A172 (cell line): ENCODE measurements around the gene VAMP4. TPM values are rescaled to one million over a fixed set of nuclear protein-coding genes. Genes with fewer than 3 reads are reported as not detected.
"Not testable (repeated sequence)": the region's sequence is repeated elsewhere in the genome, so short reads cannot be mapped to it uniquely, and the experiment has no call there.

ENCODE experiments used
- DNase-seq: peaks from one replicate; pipeline ENCODE4 v3.0.0-alpha.2; 2015; ENCODE audit warnings: low spot score
- total RNA-seq: library from RNA; depleted of rRNA; stranded (reverse); fragments of >200 nt; shearing (Covaris generic); gene quantifications from 2 replicates; pipeline ENCODE4 v1.2.3, GENCODE V29; 2014

Gene VAMP4
- total RNA-seq, 1 experiment from 2014 or later: 12.1 TPM

GRCh38 chr1:171699531-171699930 lies 42.3 kb downstream of the VAMP4 start:
- no peak for DNase-seq

DNA sequence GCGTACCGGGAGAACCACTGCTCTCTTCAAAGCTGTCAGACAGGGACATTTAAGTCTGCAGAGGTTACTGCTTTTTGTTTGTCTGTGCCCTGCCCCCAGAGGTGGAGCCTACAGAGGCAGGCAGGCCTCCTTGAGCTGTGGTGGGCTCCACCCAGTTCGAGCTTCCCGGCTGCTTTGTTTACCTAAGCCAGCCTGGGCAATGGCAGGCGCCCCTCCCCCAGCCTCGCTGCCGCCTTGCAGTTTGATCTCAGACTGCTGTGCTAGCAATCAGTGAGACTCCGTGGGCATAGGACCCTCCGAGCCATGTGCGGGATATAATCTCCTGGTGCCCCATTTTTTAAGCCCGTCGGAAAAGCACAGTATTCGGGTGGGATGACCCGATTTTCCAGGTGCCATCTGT lies 46.1 kb downstream of the VAMP4 start:
- DNase-seq: not testable (repeated sequence)

DNA sequence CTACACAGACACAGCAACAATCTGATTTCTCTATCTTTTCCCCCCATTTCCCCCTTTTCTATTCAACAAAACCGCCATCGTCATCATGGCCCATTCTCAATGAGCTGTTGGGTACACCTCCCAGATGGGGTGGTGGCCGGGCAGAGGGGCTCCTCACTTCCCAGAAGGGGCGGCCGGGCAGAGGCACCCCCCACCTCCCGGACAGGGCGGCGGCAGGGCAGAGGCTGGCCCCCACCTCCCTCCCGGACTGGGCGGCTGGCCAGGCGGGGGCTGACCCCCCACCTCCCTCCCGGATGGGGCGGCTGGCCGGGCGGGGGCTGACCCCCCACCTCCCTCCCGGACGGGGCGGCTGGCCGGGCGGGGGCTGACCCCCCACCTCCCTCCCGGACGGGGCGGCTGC lies 48.3 kb downstream of the VAMP4 start:
- not testable (repeated sequence) for DNase-seq

DNA sequence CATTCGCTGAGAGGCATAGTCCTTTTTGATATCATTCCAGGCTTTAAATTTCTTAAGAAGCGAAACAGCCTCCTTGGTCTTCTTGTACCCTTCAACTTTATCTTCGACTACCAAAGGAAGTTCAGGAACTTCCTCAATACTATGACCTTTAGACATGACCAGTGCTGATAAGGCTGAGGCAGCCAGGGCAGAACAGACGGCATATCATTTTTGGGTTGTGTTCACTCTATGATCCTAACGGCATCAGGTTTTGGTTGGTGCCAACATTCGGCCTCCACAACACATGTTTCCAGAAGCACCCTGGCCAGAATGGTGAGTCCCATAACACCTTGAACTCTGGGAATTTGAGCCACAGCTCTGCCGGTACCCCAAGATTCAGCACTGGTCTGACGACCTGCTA lies 58.0 kb downstream of the VAMP4 start:
- DNase-seq: no peak

GRCh38 chr1:171680339-171680738 lies 61.5 kb downstream of the VAMP4 start:
- DNase-seq: no peak

- no peak for DNase-seq
Observed at GRCh38 chr1:171676823-171677222, 65.0 kb downstream of the VAMP4 start.

DNA sequence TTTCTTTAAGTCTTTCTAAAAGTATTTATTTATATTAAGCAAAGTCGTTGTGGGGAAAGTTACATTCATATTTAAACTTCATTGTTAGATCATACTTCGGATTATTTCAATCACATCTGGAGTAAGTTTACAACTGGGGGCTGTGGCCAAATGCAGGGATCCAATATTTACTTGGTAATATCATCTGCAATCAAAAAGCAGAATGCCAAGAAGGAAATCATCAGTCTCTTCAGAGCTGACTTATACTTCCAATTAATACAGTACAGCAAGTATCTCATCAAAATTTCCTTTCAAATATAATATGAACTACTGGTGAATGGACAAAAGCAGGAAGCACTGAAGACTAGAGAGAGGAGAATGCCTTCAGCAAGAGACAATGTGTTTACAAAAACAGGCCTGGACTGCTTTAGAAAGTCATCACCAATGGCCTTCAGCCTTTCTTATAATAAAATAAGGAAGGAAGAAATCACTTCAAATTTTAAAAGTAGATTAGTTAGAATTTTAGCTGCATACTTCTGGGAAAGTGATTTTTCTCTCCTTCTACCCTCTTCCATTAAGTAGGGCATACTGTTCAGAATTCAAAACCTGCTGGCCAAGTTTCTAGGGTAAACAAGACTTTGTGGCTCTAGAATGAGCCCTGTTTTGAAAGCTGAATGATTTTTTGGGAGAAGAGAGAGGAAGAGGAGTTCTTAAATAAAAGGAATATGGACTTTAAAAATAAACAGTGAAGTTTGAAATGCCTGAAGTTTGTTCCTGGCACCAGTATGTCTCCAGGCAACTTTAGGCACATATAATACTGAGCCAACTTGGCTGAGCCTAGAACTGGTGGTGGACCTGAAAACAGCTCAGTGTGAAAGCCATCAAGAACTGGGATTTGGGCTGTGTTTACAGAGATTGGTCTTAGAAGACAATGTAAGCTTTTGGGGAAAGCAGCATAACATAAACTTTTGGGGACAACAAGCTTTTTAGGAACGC lies 67.1 kb downstream of the VAMP4 start:
- DNase-seq: no peak

DNA sequence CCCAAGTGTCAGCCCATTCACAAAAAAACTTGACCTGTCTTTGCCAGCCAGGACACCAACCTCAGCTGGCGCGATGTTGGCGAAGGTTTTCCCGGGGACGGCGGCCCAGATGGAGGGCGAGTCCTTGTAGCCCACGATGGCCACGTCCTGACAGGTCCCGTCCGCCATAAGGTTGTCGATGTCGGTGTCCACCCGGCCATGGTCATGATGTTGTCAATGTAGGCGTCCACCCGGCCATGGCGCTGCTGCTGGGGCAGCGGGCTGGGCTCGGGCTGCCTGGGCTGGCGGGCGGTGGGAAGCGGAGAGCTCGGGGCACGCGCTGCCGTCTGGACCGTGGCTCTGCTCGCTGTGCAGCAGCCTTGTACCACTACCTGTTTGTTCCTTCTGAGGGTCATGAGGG lies 71.1 kb downstream of the VAMP4 start:
- DNase-seq: no peak

DNA sequence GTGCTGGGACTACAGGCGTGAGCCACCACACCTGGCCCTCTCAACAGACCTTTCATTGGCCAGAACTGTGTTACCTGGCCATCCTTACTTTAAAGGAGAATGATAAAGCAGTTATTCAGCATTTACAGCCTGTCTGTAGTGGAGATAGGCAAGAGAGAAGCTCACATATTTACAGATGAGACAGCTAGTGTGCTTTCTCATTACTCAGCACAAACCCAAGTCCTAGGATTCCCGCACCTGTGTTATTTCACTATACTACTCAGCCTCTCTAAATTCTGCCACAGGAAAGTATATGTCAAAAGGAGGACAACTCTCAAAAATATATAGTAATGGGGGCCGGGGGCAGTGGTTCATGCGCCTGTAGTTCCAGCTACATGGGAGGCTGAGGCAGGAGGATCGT lies 73.5 kb downstream of the VAMP4 start:
- DNase-seq: no peak

DNA sequence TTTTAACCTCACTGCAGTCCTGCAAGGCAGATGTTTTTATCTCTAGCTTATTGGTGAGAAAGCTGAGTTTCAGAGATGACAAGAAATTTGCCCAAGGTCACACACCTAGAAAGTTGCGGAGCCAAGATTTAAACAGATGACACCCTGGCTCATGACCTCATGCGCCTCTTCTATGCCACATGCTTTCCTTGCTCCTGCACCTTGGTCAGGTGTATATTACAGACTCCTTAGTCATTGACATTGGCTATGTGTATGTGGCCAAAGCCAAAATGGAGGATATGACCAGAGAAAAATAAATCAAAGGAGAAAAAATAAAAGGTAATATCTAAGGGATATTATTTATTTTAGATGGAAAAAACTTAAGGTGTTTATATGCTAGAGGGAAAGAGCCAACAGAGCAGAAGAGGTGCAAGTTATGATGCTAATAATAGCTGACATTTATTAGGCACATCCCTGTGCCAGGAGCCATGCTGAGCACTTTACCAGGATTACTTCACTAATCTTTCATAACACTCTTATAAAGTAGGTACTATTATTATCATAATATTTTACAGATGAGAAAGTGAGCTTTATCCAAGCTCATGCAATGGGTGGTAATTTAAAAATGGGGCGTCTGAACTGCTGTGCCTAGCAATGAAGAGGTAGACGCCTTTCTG lies 75.6 kb downstream of the VAMP4 start:
- no peak for DNase-seq

GRCh38 chr1:171664976-171665375 lies 76.9 kb downstream of the VAMP4 start:
- DNase-seq: no peak

GRCh38 chr1:171663854-171664575 lies 77.8 kb downstream of the VAMP4 start:
- DNase-seq: no peak

DNA sequence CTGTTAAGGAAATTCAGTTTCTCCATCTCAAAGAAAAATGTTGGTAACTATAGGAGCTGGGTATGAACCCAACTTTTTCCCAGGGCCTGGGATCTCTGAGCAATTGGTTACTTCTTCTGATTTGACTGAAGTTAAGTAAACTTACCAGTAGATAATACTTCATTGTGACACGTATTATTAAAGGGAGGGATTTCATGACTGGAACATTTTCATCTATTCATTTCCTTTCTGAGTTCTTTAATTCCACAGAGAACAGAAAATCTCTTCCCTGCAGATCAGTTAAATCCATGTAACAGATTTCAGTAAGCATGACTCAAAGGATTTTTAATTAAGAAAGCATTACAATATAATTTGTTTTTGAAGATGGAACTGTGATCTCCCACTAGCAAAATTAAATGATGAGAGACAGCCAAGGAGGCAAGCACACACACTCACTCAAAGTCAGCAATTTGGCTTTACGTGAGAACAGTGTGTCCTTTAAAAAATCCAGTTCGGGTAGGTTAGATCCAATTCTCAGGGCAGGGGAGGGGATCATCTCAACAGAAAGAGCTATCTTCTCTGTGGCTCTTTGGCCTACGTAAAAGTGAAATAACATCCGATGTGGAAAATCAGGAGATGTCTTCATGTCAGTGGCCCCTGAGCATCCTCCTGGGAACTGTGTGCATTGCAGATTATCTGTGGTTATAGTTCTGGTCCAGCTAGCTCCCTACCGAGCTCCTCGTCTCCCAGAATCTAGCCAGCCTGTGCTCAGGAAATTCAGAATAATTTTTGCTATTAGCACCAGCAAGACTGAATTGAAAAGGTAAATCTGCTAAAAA lies 78.6 kb downstream of the VAMP4 start:
- no peak for DNase-seq

DNA sequence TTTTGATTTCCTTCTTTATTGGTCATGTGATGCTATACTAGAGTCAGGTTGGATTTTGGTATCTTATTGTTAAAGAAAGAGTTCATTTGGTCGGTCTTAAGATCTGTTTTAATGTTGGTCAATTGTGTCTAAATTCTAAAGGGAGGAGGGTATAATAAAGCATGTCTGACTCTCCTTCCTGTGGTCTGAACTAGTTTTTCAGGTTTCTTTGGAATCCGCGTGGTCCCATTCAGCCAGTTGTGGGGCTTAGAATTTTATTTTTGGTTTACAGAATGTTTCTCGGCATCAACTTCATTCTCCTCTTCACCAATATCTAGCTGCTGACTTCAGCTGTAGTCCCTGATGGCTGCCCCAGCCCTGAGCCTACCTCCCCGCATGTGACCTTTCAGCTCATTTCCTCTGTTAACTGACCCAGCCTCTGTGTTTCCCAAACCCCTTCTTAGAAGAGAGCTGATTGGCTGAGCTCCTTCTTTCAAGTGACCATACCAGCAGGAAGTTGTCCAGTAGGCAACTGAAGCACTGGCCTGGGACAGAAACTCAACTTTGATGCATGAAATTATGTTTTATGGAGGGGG lies 80.7 kb downstream of the VAMP4 start:
- no peak for DNase-seq

GRCh38 chr1:171656206-171656605 lies 85.7 kb downstream of the VAMP4 start:
- DNase-seq: not testable (repeated sequence)

GRCh38 chr1:171655746-171656116 lies 86.1 kb downstream of the VAMP4 start:
- DNase-seq: no peak

DNA sequence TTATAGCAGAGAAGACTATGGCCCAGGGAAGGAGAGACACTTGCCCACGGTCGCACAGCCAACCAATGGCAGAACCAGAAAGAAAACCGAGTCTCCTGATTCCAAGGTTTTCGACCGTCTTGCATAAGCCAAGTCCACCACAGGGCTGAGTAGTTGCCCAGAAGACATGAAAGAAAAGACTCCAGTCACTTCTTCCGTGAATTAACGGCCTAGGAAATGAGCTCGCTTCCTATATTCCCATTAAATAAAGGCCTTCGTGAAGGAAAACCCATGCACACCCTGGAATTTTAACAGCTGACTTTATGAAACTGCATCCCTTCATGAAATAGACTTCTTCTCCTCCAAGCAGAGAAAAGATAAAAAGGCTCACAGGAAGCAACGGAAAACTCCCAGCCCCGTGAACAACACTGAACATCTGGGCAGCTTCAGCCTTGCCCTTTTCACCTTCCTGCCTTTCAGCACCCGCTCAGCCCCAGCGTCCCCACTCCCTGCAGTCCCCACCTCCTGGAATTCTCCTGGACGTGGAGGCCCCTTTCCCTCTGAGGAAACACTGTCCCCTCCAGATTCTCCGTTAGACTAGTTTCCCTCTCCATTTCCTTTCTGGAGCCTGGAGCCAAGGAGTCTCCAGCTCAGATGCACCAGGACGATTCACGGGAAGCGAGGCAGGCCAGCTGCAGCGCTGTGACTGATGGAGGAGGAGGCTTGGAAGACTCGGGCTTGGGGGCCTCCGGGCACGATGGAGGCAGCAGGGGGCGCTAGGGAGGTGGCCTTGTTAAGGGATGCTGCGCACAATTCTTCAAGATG lies 86.7 kb downstream of the VAMP4 start:
- peak; percentile 14 for DNase-seq

DNA sequence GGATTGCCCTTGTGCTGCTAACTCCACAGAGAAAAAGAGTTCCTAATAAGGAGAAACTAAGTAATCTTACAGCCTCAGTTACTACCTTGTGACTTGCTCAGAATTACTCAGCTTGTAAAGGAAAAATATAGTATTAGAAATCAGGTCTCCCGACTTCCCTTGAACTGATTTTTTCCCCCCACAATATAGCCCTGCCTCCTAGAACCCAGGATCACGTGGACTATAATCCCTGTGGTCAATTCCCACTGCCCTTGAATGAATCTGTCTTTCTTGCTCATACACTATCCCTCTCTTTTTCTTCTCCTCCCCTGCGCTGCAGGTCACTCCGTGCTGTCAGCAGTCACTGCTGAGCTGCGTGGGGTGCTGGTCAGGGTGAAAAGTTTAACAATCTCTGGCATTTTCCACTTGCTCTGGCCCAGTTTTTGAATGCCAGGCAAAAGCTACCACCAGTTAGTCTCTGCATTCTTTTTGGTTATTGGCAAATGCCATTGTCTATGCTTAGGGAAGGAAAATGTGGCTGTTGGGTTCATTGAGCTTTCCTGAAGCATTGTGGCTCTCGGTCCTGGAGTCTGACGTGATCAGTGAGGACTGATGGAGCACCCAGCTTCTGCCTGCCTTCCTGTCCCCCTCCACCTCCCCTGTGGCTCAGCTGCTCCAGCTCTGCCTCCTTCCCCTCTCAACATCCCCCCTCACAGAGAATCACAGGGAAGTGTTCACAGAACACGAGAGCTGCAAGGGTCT lies 87.5 kb downstream of the VAMP4 start:
- peak; percentile 16 for DNase-seq

- DNase-seq: no peak
Observed at GRCh38 chr1:171653796-171654195, 88.1 kb downstream of the VAMP4 start.
